DOHH2 (cell line): Measurements from ENCODE around the gene ANKRD33B.

Experiments
- H3F3A ChIP-seq: fragments of 200-600 bp; sonication (generic), shearing (Covaris generic); 2 replicates; pipeline ENCODE4 v1.6.0; 2016; ENCODE audit warnings: antibody characterized with exemption, mild to moderate bottlenecking; ENCODE audit not compliant: control insufficient read depth, insufficient read depth
- H3K27ac ChIP-seq: fragments of 200-600 bp; sonication (generic); 2 replicates; pipeline ENCODE4 v1.5.1; 2014; ENCODE audit warnings: low read depth, mild to moderate bottlenecking, low read length, moderate library complexity
- H3K27me3 ChIP-seq: fragments of 200-600 bp; sonication (generic); 2 replicates; pipeline ENCODE4 v1.6.1; 2014; ENCODE audit warnings: mild to moderate bottlenecking, low read length, mixed read lengths; ENCODE audit not compliant: control insufficient read depth
- H3K36me3 ChIP-seq: fragments of 200-600 bp; sonication (generic); 2 replicates; pipeline ENCODE4 v1.6.1; 2014; ENCODE audit warnings: mild to moderate bottlenecking, low read length, moderate library complexity, mixed read lengths; ENCODE audit not compliant: control insufficient read depth
- H3K4me1 ChIP-seq: fragments of 200-600 bp; sonication (generic); 2 replicates; pipeline ENCODE4 v1.6.1; 2014; ENCODE audit warnings: mild to moderate bottlenecking, low read length, mixed read lengths; ENCODE audit not compliant: control insufficient read depth
- H3K4me2 ChIP-seq: fragments of 200-600 bp; sonication (generic); 2 replicates; pipeline ENCODE4 v1.6.0; 2014; ENCODE audit warnings: mild to moderate bottlenecking, low read length, moderate library complexity
- H3K4me3 ChIP-seq: fragments of 200-600 bp; sonication (generic); 2 replicates; pipeline ENCODE4 v1.5.1; 2014; ENCODE audit warnings: mild to moderate bottlenecking, low read length, mixed read lengths
- H3K79me2 ChIP-seq: fragments of 200-600 bp; sonication (generic); 2 replicates; pipeline ENCODE4 v1.6.1; 2014; ENCODE audit warnings: mild to moderate bottlenecking, low read length, mixed read lengths; ENCODE audit not compliant: control insufficient read depth
- H3K9me2 ChIP-seq: fragments of 200-600 bp; sonication (generic); replicated peaks from 2 replicates; pipeline ENCODE4 v1.6.1; 2014; ENCODE audit warnings: mild to moderate bottlenecking, low read length, mixed read lengths; ENCODE audit not compliant: control insufficient read depth
- H3K9me3 ChIP-seq: fragments of 200-600 bp; sonication (generic); 2 replicates; pipeline ENCODE4 v1.6.1; 2014; ENCODE audit warnings: antibody characterized with exemption, low read length, mixed read lengths; ENCODE audit not compliant: control insufficient read depth, insufficient read depth
- H4K20me1 ChIP-seq: fragments of 200-600 bp; sonication (generic); 2 replicates; pipeline ENCODE4 v1.6.0; 2014; ENCODE audit warnings: low read depth, mild to moderate bottlenecking, antibody characterized with exemption, low read length, moderate library complexity; ENCODE audit not compliant: control insufficient read depth, insufficient read depth
- CTCF ChIP-seq: fragments of 200-600 bp; sonication (generic); IDR thresholded peaks from one replicate; pipeline ENCODE4 v1.5.1; 2014; ENCODE audit warnings: antibody characterized with exemption, mild to moderate bottlenecking, low read depth, low read length; ENCODE audit not compliant: poor library complexity, severe bottlenecking
- EZH2phosphoT487 ChIP-seq: fragments of 200-600 bp; sonication (generic); IDR thresholded peaks from 2 replicates; pipeline ENCODE4 v1.6.1; 2017; ENCODE audit warnings: borderline replicate concordance, mild to moderate bottlenecking, antibody characterized with exemption, low read length, moderate library complexity, mixed read lengths

The ANKRD33B gene

GRCh38 chr5:10701567-10702039, 137.7 kb downstream of the ANKRD33B start:
- peak overlapping the region; percentile 87 for H3K4me2 ChIP-seq

GRCh38 chr5:10702040-10702629, 138.3 kb downstream of the ANKRD33B start:
- peaks cover 27% of the 10 kb centered on the region for H3K36me3 ChIP-seq
- TF ChIP-seq CTCF (no peak), EZH2phosphoT487 (no peak)
- peaks cover 48% of the 10 kb centered on the region for H3K79me2 ChIP-seq

More at GRCh38 chr5:10701567-10702039, 137.7 kb downstream of the ANKRD33B start:
- Histone ChIP-seq H3K36me3 (peaks cover 27% of the 10 kb centered on the region), H3K27ac (peak overlapping the region; percentile 97), H3K9me3 (no peaks in the 10 kb centered on the region), H3K9me2 (no peaks in the 10 kb centered on the region), H3K4me3 (peak overlapping the region; percentile 47; the same call in 1 of the 2 replicates), H3K4me1 (peaks cover 93% of the 10 kb centered on the region), H3K79me2 (peaks cover 48% of the 10 kb centered on the region), H3K27me3 (no peaks in the 10 kb centered on the region), H3F3A (peaks cover 14% of the 10 kb centered on the region), H4K20me1 (no peaks in the 10 kb centered on the region)
- TF ChIP-seq EZH2phosphoT487 (no peak), CTCF (peak; percentile 54)

GRCh38 chr5:10702911-10703491, 139.1 kb downstream of the ANKRD33B start:
- Histone ChIP-seq H3K27ac (peak overlapping the region; percentile 55), H3K27me3 (no peaks in the 10 kb centered on the region), H4K20me1 (no peaks in the 10 kb centered on the region), H3K4me3 (peak overlapping the region; percentile 47), H3K79me2 (peaks cover 47% of the 10 kb centered on the region), H3K4me1 (peaks cover 83% of the 10 kb centered on the region), H3K9me3 (no peaks in the 10 kb centered on the region), H3K36me3 (peaks cover 27% of the 10 kb centered on the region), H3F3A (peaks cover 14% of the 10 kb centered on the region), H3K4me2 (peak overlapping the region; percentile 87), H3K9me2 (no peaks in the 10 kb centered on the region)
- TF ChIP-seq CTCF (no peak), EZH2phosphoT487 (no peak)

More at GRCh38 chr5:10702040-10702629, 138.3 kb downstream of the ANKRD33B start:
- H4K20me1 ChIP-seq, result no peaks in the 10 kb centered on the region
- peak overlapping the region; percentile 55 for H3K27ac ChIP-seq
- peaks cover 88% of the 10 kb centered on the region for H3K4me1 ChIP-seq
- peak overlapping the region; percentile 47 for H3K4me3 ChIP-seq
- H3K9me3 ChIP-seq, result no peaks in the 10 kb centered on the region
- no peaks in the 10 kb centered on the region for H3K27me3 ChIP-seq
- H3F3A ChIP-seq, result peaks cover 14% of the 10 kb centered on the region
- peak overlapping the region; percentile 87 for H3K4me2 ChIP-seq
- H3K9me2 ChIP-seq, result no peaks in the 10 kb centered on the region
